Measurements from ENCODE around the gene CC2D2A. TPM values are rescaled to one million over a fixed set of nuclear protein-coding genes. Genes with fewer than 3 reads are reported as not detected.

CC2D2A gene
- total RNA-seq, 1 experiment from 2014 or later, result 29.7 TPM

GRCh38 chr4:15544248-15544729 lies 74.6 kb downstream of the CC2D2A start:
- intact Hi-C loops (cut with micrococcal nuclease; ENCODE audit: unreplicated experiment), result no loop called here
- TF ChIP-seq CTCF (conservative IDR thresholded peaks at IDR 0.05; ENCODE audit: low read depth, low read length) (no peak), EZH2 (IDR thresholded peaks at IDR 0.05; ENCODE audit: borderline replicate concordance, low read depth, low read length, poor library complexity, severe bottlenecking) (no peak)
- Histone ChIP-seq H3K4me1 (ENCODE audit: insufficient read depth, low read length, poor library complexity, severe bottlenecking) (no peaks in the 10 kb centered on the region), H3K27ac (ENCODE audit: low read depth, low read length, poor library complexity, severe bottlenecking) (no peak overlapping the region), H3K9me3 (ENCODE audit: low read depth, low read length, poor library complexity, severe bottlenecking) (no peaks in the 10 kb centered on the region), H3K36me3 (ENCODE audit: insufficient read depth, low read length, poor library complexity, severe bottlenecking) (no peaks in the 10 kb centered on the region), H3K27me3 (replicated peaks; ENCODE audit: insufficient read depth, low read depth, low read length, poor library complexity) (no peaks in the 10 kb centered on the region), H3K4me3 (ENCODE audit: low read depth, low read length, poor library complexity, severe bottlenecking) (no peak overlapping the region)
- no TSS peak for BruUV-seq (replicated peaks)
- CTCF ChIA-PET, result no interaction called here
- no peak for DNase-seq (ENCODE audit: low spot score)
- POLR2A ChIA-PET (ENCODE audit: low non-redundant PET), result no interaction called here

- no peak for DNase-seq (ENCODE audit: low spot score)
- ChIA-PET CTCF (no interaction called here), POLR2A (ENCODE audit: low non-redundant PET) (no interaction called here)
- TF ChIP-seq CTCF (conservative IDR thresholded peaks at IDR 0.05; ENCODE audit: low read depth, low read length), result no peak
- TF ChIP-seq EZH2 (IDR thresholded peaks at IDR 0.05; ENCODE audit: borderline replicate concordance, low read depth, low read length, poor library complexity, severe bottlenecking), result no peak
- Histone ChIP-seq H3K27ac (ENCODE audit: low read depth, low read length, poor library complexity, severe bottlenecking) (no peak overlapping the region), H3K4me3 (ENCODE audit: low read depth, low read length, poor library complexity, severe bottlenecking) (no peak overlapping the region), H3K9me3 (ENCODE audit: low read depth, low read length, poor library complexity, severe bottlenecking) (no peaks in the 10 kb centered on the region), H3K4me1 (ENCODE audit: insufficient read depth, low read length, poor library complexity, severe bottlenecking) (no peaks in the 10 kb centered on the region), H3K36me3 (ENCODE audit: insufficient read depth, low read length, poor library complexity, severe bottlenecking) (no peaks in the 10 kb centered on the region), H3K27me3 (replicated peaks; ENCODE audit: insufficient read depth, low read depth, low read length, poor library complexity) (no peaks in the 10 kb centered on the region)
- intact Hi-C loops (cut with micrococcal nuclease; ENCODE audit: unreplicated experiment), result no loop called here
- no TSS peak for BruUV-seq (replicated peaks)
Measured at GRCh38 chr4:15545371-15545770, 75.7 kb downstream of the CC2D2A start.

- Histone ChIP-seq H3K27ac (ENCODE audit: low read depth, low read length, poor library complexity, severe bottlenecking) (no peak overlapping the region), H3K9me3 (ENCODE audit: low read depth, low read length, poor library complexity, severe bottlenecking) (no peaks in the 10 kb centered on the region), H3K4me1 (ENCODE audit: insufficient read depth, low read length, poor library complexity, severe bottlenecking) (no peaks in the 10 kb centered on the region), H3K36me3 (ENCODE audit: insufficient read depth, low read length, poor library complexity, severe bottlenecking) (no peaks in the 10 kb centered on the region), H3K4me3 (ENCODE audit: low read depth, low read length, poor library complexity, severe bottlenecking) (no peak overlapping the region), H3K27me3 (replicated peaks; ENCODE audit: insufficient read depth, low read depth, low read length, poor library complexity) (no peaks in the 10 kb centered on the region)
- POLR2A ChIA-PET (ENCODE audit: low non-redundant PET), result interaction anchor here (0.7 kb wide), 1 partner anchor 1906 kb away, joined by 4 read pairs; no protein-coding TSS in a partner anchor
- DNase-seq (ENCODE audit: low spot score), result no peak
- CTCF ChIA-PET, result no interaction called here
- intact Hi-C loops (cut with micrococcal nuclease; ENCODE audit: unreplicated experiment), result no loop called here
- no TSS peak for BruUV-seq (replicated peaks)
- no peak for TF ChIP-seq CTCF (conservative IDR thresholded peaks at IDR 0.05; ENCODE audit: low read depth, low read length)
- no peak for TF ChIP-seq EZH2 (IDR thresholded peaks at IDR 0.05; ENCODE audit: borderline replicate concordance, low read depth, low read length, poor library complexity, severe bottlenecking)
Measured at GRCh38 chr4:15547392-15547791, 77.7 kb downstream of the CC2D2A start.
